NCI-H748 treated with DMSO at 0.1 percent for 48 hours (cell line): ENCODE data around the gene DEFB121.
"Not testable (repeated sequence)": the region's sequence is repeated elsewhere in the genome, so short reads cannot be mapped to it uniquely, and the experiment has no call there.

ENCODE experiments used
- DNase-seq: peaks from one replicate; lab custom pipeline; 2025; lab: John Stamatoyannopoulos, UW

DEFB121 gene, protein sequence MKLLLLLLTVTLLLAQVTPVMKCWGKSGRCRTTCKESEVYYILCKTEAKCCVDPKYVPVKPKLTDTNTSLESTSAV

DNA sequence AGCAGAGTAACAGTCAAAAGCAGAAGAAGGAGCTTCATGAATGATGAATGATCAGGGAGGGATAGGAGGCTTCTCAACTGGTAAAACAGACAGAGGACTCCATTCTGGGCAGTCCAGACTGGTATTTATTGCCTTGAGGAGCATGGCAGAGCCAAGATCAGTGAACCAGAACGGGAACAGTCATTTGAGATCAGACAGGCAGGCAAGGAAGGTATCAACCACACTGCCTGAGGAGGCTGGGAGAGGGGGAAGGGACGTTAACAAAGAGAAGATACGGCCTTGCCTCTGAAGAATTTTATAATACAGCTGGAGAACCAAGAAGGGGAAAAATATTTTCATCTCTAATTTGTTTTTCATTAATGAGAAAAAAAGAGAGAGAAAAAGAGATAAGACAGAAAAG, at the start of gene DEFB121:
Gene DEFB121 (minus strand): TSS at position 101 of the 400 bp plus-strand sequence. CDS start 63 bp downstream, at position 38.
- no peak for DNase-seq

DNA sequence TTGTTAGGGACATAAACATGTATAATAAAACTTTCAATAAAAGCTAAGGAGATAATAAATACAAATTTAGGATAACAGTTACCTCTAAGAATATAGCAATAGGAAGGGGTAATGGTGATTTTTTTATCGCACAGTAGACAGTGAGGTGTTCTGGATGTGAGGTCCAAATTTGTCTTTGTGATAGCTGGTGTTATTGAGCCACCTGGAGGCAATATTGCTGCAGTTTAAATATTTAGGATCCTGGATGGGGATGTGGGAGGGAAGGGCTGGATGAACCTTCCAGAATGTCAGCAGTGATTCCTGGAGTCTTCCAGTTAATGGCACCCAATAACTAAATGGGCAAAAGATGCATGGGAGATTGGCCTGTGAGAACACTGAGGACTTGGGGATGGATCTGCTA, 48.3 kb upstream of the DEFB121 start:
- DNase-seq: no peak

DNA sequence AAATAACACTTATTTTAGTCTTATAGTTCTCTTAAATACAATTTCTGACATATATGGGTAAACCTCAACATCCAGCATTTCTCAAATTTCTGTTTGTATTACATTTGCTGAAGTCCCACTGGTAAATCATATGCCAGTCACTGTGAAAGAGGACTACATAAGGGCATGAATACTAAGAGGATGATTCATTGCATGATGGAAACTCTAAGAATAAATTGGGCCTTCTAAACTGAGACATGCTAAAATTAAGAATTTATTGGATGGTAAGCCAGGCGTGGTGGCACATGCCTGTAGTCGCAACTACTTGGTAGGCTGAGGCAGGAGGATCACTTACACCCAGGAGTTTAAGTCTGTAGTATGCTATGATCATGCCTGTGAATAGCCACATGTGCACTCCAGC, 46.6 kb upstream of the DEFB121 start:
- DNase-seq: no peak

DNA sequence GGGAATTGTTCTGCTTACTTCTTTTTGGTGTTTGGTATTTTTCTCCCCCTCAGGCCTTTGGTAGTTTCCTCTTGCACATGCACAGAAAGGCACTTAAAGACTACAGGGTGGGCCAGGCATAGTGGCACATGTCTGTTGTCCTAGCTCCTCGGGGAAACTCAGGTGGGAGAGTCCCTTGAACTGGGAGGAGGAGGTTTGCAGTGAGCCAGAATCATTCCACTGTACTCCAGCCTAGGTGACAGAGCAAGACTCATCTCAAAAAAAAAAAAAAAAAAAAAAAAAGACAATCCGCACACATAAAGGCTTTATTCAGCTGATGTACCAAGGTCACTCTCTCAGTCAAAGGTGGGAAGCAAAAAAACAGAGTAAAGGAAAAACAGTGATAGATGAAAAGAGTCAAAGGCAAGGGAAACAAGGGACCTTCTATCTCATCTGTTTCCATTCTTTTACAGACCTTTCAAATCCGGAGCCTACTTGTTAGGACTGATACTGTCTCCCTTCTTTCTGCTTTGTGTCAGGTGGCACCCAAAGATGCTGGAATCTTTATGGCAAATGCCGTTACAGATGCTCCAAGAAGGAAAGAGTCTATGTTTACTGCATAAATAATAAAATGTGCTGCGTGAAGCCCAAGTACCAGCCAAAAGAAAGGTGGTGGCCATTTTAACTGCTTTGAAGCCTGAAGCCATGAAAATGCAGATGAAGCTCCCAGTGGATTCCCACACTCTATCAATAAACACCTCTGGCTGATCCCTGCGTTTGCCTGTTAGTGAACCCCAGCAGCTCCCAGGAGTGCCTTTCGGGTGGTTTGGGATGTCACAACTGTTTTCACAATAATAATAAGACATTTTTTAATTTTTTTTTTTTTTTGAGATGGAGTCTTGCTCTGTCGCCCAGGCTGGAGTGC, 43.7 kb upstream of the DEFB121 start:
- DNase-seq: no peak

DNA sequence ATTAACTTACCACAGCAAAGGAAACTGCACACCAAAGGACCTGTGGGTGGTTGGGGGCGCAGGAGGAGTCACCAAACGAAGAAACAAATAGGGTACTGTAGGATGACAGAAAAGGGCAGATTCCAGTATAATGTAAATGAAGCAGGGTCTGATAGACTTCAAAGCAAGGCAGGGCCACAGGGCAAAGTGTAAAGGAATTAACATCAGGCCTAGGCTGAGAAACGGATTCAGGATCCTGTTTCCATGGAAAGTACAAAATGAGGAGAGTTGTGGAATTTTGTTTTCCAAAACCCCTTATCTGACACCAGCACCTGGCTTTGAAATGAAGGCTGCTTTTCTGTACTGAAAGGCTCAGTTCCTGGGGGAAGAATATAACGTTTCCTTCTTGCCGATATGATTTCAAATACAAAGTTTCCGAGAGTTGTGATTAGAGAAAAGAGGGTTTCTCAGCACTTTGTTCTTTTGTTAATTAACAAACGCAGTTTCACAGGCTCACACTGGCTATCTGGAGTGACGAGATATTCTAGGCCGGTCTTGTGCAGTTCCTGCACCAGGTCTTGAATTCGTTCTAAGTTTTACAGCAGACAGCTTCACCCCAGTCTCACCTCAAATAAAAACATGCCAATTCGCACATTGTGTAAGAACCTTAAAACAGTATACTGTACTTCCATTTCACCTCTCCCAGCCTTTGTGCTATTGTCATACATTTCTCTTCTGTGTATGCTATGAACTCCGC, 40.2 kb upstream of the DEFB121 start:
- DNase-seq: no peak

DNA sequence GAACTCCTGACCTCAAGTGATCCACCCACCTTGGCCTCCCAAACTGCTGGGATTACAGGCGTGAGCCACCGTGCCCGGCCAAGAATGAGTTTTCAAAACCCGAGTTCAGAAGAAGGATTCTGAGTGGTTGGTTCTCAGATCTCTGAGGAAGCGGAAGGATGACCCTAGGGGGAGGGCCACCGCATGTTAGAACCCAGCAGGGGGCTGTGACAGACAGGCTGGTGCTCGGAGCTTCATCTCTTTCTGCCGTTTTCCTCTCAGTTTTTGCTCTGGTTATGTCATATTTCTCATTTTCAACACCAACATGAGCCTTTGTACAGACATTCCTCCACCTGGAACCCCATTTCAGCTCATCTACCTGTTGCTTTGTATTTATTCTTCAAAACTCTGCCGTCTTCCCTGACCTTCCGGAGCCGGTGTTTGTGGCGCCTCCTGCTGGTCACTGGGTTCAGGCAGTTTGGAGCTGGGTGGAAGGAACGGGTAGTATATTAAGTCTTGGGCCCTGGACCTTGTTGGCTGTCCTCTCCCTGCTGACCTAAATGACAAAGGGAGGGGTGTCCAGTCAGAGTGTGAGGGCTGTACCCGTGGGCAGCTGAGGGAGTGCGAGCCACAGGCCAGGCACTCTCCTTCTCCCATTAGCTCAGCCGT, 34.1 kb upstream of the DEFB121 start, which contains the start of gene DEFB123:
Gene DEFB123 (plus strand): TSS at position 621 of the 648 bp plus-strand sequence. CDS start 67 bp downstream, outside the sequence.
- DNase-seq: no peak

DNA sequence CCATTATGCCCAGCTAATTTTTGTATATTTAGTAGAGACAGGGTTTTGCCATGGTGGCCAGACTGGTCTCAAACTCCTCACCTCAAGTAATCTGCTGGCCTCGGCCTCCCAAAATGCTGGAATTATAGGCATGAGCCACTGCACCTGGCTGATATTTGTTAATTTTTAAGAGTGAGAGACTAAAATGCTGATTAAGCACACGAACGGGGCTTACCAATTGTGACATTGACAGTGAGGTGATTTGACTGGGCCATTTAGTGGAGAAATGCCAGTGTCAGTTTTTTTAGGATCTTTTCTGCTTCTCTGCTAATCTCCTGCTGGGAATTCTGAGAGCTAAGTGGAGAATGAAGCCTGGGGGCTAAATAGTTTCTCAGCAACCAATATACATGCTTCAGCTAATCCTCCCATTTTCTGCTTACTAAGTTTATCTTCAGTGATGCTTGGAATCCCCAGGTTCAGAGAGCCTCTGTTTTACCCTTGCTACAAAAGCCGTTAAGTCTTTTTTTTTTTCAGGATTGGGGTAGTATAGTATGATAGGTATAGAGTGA, 24.6 kb upstream of the DEFB121 start:
- no peak for DNase-seq

DNA sequence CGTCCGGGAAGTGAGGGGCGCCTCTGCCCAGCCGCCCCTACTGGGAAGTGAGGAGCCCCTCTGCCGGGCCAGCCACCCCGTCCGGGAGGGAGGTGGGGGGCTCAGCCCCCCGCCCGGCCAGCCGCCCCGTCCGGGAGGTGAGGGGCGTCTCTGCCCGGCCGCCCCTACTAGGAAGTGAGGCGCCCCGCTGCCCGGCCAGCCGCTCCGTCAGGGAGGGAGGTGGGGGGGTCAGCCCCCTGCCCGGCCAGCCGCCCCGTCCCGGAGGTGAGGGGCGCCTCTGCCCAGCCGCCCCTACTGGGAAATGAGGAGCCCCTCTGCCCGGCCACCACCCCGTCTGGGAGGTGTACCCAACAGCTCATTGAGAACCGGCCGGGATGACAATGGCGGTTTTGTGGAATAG, 21.6 kb upstream of the DEFB121 start:
- DNase-seq: not testable (repeated sequence)

DNA sequence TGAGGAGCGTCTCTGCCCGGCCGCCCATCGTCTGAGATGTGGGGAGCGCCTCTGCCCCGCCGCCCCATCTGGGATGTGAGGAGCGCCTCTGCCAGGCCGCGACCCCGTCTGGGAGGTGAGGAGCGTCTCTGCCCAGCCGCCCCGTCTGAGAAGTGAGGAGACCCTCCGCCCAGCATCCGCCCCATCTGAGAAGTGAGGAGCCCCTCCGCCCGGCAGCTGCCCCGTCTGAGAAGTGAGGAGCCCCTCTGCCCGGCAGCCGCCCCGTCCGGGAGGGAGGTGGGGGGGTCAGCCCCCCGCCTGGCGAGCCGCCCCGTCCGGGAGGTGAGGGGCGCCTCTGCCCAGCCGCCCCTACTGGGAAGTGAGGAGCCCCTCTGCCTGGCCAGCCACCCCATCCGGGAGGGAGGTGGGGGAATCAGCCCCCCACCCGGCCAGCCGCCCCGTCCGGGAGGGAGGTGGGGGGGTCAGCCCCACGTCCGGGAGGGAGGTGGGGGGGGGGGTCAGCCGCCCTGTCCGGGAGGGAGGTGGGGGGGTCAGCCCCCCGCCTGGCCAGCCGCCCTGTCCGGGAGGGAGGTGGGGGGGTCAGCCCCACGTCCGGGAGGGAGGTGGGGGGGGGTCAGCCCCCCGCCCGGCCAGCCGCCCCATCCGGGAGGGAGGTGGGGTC, 21.0 kb upstream of the DEFB121 start:
- not testable (repeated sequence) for DNase-seq

DNA sequence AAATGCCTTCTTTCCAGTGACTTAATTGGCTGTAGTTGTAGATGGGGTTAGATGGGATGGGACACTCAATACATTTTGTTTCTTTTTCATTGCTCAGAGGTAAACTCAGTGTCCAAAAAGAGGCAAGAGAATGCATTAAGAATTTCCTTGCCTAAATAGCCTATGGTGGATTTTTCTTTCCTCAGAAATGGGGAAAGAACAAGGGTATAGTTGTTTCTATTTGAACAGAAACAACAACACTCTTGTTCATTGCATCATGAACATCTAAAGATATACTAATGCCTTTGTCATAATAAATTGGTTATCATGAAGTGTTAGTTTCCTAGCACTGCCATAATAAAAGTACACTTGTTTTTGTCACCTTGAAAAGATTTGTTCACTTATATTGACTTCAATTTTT, 19.8 kb upstream of the DEFB121 start:
- DNase-seq: no peak

DNA sequence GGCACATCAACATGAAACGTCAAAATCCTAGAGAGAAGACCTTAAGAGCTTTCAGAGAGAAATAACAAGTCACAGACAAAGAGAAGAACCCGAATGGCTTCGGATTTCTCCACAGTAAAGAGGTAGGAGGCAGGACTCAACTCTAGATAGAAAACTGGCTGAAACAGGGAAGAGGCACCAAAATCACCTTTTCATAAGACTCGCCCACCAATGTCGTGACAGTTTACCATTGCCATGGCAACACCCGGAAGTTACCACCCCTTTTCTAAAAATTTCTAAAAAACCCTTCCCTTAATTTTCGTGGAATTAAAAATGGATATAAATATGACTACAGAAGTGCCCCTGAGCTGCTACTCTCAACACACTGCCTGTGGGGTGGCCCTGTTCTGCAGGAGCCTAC, 12.3 kb upstream of the DEFB121 start:
- no peak for DNase-seq

DNA sequence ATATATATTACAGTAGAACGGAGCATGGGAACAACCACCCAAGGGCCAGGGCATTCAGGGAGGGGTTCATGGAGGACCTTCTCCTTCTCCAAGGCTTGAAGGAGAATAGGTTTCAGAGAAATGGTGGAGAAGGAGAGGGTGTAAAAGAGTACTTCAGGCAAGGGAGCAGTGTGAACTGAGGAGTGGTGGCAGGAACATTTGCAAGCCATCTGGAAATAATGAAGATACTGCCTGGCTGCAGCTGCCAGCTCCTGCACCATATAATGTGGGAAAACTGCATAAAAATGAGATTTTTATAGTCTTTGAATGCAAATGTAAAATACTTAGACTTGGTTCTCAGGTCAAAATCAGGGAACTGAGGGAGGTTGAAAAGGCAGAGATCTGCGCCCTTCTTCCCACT, 9.6 kb upstream of the DEFB121 start:
- no peak for DNase-seq

DNA sequence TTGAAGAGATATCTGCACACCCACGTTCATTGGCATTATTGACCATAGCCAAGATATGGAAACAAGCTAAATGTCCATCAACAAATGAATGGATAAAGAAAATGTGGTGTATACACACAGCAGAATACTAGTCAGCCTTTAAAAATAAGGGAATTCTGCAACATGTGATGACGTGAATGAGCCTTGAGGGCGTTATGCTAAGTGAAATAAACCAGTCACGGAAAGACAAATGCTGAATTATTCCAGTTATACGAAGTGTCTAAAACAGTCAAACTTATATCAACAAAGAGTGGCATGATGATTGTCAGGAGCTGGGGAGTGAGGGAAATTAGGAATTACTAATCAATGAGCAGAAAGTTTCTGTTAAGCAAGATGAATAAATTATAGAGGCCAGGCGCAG, 8.4 kb upstream of the DEFB121 start:
- DNase-seq: no peak

DNA sequence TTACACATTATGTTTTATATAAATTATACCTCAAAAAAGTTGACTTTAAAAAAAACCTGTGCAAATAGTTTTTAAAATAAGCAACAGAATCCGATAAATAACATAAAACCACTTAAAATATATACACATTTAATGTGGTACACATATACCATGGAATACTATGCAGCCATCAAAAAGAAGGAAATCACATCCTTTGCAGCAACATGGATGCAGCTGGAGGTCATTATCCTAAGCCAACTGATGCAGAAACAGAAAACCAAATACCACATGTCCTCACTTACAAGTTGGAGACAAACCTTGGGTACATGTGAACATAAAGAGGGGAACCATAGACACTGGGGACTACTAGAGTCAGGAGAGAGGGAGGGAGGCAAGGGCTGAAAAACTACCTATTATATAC, 4.0 kb upstream of the DEFB121 start:
- no peak for DNase-seq

DNA sequence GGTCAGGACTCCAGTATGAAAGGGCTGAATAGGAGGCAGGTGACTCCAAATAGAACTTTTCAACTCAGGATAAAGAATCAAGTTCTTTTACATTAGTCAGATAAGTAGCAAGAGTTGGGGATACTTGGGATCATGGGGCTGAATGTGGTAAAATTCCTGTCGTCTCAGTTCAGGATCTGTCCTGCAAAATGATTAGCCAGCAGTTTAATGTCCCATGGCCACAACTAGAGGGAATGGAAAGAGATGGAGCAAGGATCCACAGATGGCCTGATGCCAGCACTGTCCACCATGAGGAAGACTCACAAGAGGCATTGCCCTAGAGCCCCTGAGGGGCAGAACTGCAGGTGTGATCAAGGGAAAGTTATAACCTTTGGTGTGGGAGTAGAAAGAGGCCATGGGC, 2.1 kb downstream of the DEFB121 start:
- DNase-seq: no peak

DNA sequence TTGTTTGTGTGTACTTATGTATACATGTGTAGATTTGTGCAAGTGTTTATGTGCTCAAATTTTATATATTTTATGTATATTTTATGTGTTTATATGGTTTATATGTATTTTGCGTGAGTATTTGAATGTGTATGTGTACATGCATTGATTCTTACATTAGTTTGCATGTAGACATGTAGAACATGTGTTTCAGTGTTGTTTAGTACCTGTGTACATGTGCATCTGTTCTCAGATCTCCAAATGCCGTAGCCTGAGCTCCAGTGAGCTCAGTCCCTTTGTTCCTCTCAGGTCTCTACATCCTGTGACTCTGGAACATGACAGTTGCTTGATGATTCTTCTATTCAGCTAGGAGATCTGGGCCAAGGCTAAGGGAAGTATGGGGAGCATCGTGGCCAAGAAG, 11.1 kb downstream of the DEFB121 start:
- no peak for DNase-seq

DNA sequence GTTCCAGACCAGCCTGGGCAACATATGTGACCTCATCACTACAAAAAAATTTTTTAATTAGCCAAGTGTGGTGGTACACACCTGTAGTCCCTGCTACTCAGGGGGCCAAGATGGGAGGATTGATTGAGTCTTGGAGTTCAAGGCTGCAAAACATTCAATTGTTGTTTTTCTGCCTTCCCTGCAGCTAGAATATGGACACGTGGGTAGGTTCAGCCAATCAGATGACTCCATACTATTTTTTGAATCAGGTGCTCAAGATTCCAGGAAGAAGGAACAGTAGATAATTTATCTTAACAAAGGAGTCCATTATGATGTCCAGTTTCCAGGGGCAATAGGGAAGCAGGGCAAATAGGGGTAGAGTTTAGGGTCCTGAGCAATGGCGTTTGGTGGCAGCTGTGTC, 13.2 kb downstream of the DEFB121 start:
- DNase-seq: no peak

DNA sequence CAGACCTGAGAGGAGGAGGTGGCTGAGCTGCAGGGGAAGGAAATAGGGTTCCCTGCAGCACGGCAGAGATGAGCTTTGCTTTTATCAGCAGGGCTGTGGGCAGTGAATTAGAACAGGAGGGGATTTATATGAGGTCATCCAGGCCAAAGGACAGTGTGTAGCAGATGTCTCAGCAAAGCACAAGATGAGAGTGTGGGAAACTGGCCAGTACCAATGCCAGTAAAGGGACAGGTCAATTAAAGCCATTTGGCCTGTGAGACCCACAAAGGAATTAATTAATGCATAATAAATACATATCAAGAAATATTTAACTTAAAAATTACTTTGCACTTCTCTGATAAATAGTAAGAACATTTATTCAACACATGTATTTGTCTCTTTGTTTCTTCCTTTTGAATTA, 15.5 kb downstream of the DEFB121 start, which contains the start of gene DEFB119:
Gene DEFB119 (minus strand): TSS at position 101 of the 400 bp plus-strand sequence. CDS start 107 bp downstream, outside the sequence.
- DNase-seq: no peak

DNA sequence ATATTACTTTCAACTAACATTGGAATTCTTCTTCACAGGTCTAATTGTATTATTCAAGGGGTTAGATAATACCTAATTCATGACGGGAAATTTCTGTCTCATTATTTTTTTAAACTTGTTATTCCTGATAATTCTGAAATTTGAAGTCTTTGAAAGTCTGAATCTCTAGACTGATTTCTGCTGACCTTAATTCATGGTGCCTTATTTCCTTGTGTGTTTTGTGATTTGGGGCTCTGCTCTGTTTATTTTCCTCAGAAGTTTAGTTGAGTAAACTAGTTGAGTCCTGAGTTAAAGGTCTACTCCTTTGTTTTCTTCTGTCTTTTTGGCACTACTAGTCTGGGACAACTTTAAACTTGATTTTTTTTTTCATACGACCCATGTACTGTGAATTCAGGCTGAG, 31.7 kb downstream of the DEFB121 start:
- no peak for DNase-seq

DNA sequence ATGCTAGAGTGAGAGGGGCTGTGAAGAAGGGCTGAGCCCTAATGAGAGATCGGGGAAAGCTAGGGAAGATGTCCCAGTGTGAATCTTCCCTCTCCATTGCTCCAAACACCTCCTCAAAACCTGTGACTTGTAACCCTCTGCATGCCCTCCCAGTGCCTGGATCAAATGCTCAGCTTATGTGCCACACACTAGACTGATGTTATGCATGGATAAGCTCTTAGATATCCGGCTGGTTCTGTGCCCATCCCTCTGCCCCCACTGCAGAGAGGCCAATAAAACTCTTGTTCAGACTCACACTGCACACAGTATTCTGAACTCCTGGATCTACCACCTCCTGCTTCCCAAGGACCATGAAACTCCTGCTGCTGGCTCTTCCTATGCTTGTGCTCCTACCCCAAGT, 37.7 kb downstream of the DEFB121 start, which contains the start of gene DEFB118:
Gene DEFB118 (plus strand): TSS at position 301 of the 400 bp plus-strand sequence. CDS start 50 bp downstream, at position 351.
- DNase-seq: no peak

DNA sequence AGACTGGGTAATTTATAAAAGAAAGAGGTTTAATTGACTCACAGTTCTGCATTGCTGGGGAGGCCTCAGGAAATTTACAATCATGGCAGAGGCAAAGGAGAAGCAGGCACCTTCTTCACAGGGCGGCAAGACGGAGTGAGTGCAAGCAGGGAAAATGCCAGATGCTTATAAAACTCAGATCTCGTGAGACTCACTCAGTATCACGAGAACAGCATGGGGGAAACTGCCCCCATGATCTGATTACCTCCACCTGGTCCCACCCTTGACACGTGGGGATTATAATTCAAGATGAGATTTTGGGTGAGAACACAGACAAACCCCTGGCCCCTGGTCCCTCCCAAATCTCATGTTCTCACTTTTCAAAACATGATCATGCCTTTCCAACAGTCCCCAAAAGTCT, 41.7 kb downstream of the DEFB121 start:
- not testable (repeated sequence) for DNase-seq
